ENCODE measurements around the gene UBE3C.
A peak's percentile ranks its signal among the peaks of the same experiment; 100 is the strongest.

Gene UBE3C

DNA sequence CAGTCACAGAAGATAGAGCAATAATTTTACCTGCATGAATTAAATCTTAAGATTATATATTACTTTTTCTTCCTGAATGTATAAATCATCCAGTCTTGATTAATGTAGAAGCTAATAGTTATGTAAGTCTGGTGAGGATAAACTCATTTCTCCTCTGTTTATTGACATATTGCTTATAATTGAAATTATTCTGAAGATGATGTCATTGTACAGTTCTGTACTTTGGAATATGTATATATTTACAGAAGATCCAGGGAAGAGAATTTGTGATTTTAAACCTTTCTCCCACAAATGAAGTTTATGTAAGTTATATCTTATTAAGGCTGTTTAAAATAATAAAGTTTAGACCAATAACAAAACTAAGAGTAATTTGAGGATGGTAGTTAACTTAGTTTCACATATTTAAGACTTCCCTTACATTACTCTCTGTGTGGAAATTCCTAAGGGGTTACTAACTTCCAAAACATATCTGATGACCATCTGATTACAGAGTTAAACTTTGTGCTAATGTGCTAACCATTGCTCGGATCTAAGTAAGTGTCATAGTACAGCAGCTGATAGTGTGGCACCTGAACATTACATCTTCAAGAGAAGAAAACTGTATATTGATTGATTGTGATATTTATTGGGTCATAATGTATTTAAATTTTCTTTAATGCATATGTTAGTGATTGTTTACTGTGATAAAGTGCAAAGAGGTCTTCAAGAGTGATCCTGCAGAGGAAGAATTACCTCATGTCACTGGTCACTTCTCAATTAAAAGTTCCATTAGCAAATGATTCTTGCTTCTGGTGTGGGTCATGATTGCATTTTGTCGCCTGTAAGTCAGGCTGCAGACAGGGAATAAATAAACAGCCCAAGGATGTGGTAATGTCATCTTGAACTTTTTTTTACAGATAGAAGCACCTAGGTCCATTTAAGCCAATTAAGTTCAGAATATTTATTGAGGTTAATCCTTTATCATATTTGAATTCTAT, 96.9 kb downstream of the UBE3C start:
- Histone ChIP-seq H3K27me3 (ENCODE audit: insufficient read depth, low read length) (no peaks in the 10 kb centered on the region), H3K4me1 (ENCODE audit: insufficient read depth, low read length, severe bottlenecking) (no peaks in the 10 kb centered on the region), H3F3A (ENCODE audit: insufficient read depth, low read length) (no peaks in the 10 kb centered on the region), H3K9ac (ENCODE audit: low read length) (no peak overlapping the region), H3K9me3 (ENCODE audit: low read length) (no peaks in the 10 kb centered on the region), H3K27ac (ENCODE audit: low read depth, low read length, poor library complexity, severe bottlenecking) (no peak overlapping the region), H3K4me2 (ENCODE audit: low read length) (no peak overlapping the region), H3K36me3 (ENCODE audit: insufficient read depth, low read length) (peaks cover 94% of the 10 kb centered on the region), H2AFZ (ENCODE audit: low read length) (no peak overlapping the region), H3K4me3 (ENCODE audit: low read depth, low read length, poor library complexity, severe bottlenecking) (no peak overlapping the region), H3K9me2 (ENCODE audit: low read depth, low read length) (no peaks in the 10 kb centered on the region), H4K20me1 (ENCODE audit: insufficient read depth, low read length) (no peaks in the 10 kb centered on the region), H3K79me2 (ENCODE audit: insufficient read depth, low read length) (no peaks in the 10 kb centered on the region)
- TF ChIP-seq EZH2 (IDR thresholded peaks at IDR 0.05; ENCODE audit: borderline replicate concordance, low read length) (no peak), CTCF (IDR thresholded peaks at IDR 0.05; ENCODE audit: low read length) (no peak)

DNA sequence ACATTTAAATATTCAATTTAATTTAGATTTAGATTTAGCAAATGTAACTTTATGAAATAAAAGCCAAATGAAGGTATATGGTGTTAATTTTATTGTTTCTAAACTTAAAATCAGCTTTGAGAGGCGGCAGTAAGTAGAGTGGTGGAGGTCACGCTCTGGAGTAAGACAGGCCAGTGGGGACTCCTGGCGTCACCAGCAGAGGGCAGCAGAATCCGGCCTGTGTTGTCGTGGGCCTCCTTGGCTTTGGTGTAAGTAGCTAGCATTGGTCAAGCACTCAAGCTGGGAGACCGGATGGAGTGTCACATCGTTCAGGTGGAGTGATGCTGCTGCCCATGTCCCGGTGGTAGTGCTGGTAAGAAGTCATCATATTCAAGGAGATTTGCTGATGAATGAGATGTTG, 99.4 kb downstream of the UBE3C start:
- no peaks in the 10 kb centered on the region for H3K79me2 ChIP-seq (ENCODE audit: insufficient read depth, low read length)
- H3K36me3 ChIP-seq (ENCODE audit: insufficient read depth, low read length) = peaks cover 79% of the 10 kb centered on the region
- TF ChIP-seq CTCF (IDR thresholded peaks at IDR 0.05; ENCODE audit: low read length) = peak; percentile 32; the same call in 1 of the 2 replicates
- no peak for TF ChIP-seq EZH2 (IDR thresholded peaks at IDR 0.05; ENCODE audit: borderline replicate concordance, low read length)
- no peaks in the 10 kb centered on the region for H4K20me1 ChIP-seq (ENCODE audit: insufficient read depth, low read length)
- no peak overlapping the region for H3K4me2 ChIP-seq (ENCODE audit: low read length)
- H3K9me3 ChIP-seq (ENCODE audit: low read length) = no peaks in the 10 kb centered on the region
- H3K9ac ChIP-seq (ENCODE audit: low read length) = no peak overlapping the region
- H3K9me2 ChIP-seq (ENCODE audit: low read depth, low read length) = no peaks in the 10 kb centered on the region
- no peaks in the 10 kb centered on the region for H3K4me1 ChIP-seq (ENCODE audit: insufficient read depth, low read length, severe bottlenecking)
- no peak overlapping the region for H2AFZ ChIP-seq (ENCODE audit: low read length)
- no peak overlapping the region for H3K4me3 ChIP-seq (ENCODE audit: low read depth, low read length, poor library complexity, severe bottlenecking)
- H3K27ac ChIP-seq (ENCODE audit: low read depth, low read length, poor library complexity, severe bottlenecking) = no peak overlapping the region
- H3K27me3 ChIP-seq (ENCODE audit: insufficient read depth, low read length) = no peaks in the 10 kb centered on the region
- H3F3A ChIP-seq (ENCODE audit: insufficient read depth, low read length) = no peaks in the 10 kb centered on the region

DNA sequence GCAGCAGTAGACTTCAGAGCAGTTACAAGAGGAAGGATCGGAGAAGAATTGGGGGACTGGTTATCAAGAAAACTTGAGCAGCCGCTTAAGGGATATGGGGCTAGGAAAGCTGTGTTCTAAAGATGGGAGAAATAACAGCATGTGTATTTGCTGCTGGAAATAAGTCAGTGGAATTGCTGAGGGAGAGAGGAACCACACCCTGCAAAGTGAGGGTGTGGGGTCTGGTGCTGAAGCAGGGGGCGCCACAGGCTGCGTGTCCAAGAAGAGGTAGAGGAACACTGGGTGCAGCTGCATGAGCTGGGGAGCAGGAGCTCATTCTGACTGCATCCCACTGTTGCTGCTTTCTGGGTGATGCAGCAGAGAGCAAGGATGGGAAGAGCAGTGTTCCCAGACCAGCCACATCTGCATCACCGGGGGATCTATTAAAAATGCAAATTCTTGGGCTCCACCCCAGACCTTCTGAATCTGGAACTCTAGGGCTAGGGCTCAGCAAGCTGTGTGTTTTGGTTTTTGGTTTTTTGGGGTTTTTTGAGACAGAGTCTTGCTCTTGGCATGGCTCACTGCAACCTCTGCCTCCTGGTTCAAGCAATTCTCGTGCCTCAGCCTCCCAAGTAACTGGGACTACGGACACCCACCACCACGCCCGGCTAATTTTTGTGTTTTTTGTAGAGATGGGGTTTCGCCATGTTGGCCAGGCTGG, 101.0 kb downstream of the UBE3C start:
- Histone ChIP-seq H3K79me2 (ENCODE audit: insufficient read depth, low read length) (no peaks in the 10 kb centered on the region), H3K9me2 (ENCODE audit: low read depth, low read length) (no peaks in the 10 kb centered on the region), H3K27ac (ENCODE audit: low read depth, low read length, poor library complexity, severe bottlenecking) (no peak overlapping the region), H3F3A (ENCODE audit: insufficient read depth, low read length) (no peaks in the 10 kb centered on the region), H3K4me1 (ENCODE audit: insufficient read depth, low read length, severe bottlenecking) (no peaks in the 10 kb centered on the region), H3K4me3 (ENCODE audit: low read depth, low read length, poor library complexity, severe bottlenecking) (no peak overlapping the region), H4K20me1 (ENCODE audit: insufficient read depth, low read length) (no peaks in the 10 kb centered on the region), H3K27me3 (ENCODE audit: insufficient read depth, low read length) (no peaks in the 10 kb centered on the region), H3K9ac (ENCODE audit: low read length) (no peak overlapping the region), H3K4me2 (ENCODE audit: low read length) (no peak overlapping the region), H3K36me3 (ENCODE audit: insufficient read depth, low read length) (peaks cover 62% of the 10 kb centered on the region), H2AFZ (ENCODE audit: low read length) (no peak overlapping the region), H3K9me3 (ENCODE audit: low read length) (no peaks in the 10 kb centered on the region)
- TF ChIP-seq EZH2 (IDR thresholded peaks at IDR 0.05; ENCODE audit: borderline replicate concordance, low read length) (no peak), CTCF (IDR thresholded peaks at IDR 0.05; ENCODE audit: low read length) (no peak; the same call in 1 of the 2 replicates)

Data from OCI-LY1 (cell line).